ENCODE measurements around the gene NTN4. TPM values are rescaled to one million over a fixed set of nuclear protein-coding genes. Genes with fewer than 3 reads are reported as not detected.
"Not testable (repeated sequence)": the region's sequence is repeated elsewhere in the genome, so short reads cannot be mapped to it uniquely, and the experiment has no call there.

The NTN4 gene
- total RNA-seq, 6 experiments from 2014 or later = 51.3 to 117 (median 101) TPM

GRCh38 chr12:95671265-95671664 is 119.3 kb downstream of the NTN4 start:
- Mint-ChIP-seq H3K27me3 (ENCODE audit: insufficient read depth) (peaks cover 6% of the 10 kb centered on the region), H3K27ac (no peak overlapping the region), H3K36me3 (ENCODE audit: low read depth) (peaks cover 28% of the 10 kb centered on the region), H3K9me3 (no peaks in the 10 kb centered on the region), H3K4me3 (no peak overlapping the region), H3K4me1 (ENCODE audit: low read depth) (no peaks in the 10 kb centered on the region)
- no peak for TF ChIP-seq CTCF (IDR thresholded peaks at IDR 0.05)
- DNase-seq = no peak

GRCh38 chr12:95663525-95663924 is 127.0 kb downstream of the NTN4 start:
- Mint-ChIP-seq H3K27ac (peak overlapping the region; percentile 36; the same call in 1 of the 2 replicates), H3K4me1 (ENCODE audit: low read depth) (peaks cover 12% of the 10 kb centered on the region), H3K9me3 (no peaks in the 10 kb centered on the region), H3K36me3 (ENCODE audit: low read depth) (peaks cover 35% of the 10 kb centered on the region), H3K4me3 (no peak overlapping the region), H3K27me3 (ENCODE audit: insufficient read depth) (no peaks in the 10 kb centered on the region)
- DNase-seq = no peak
- no peak for TF ChIP-seq CTCF (IDR thresholded peaks at IDR 0.05)

- H3K27me3 Mint-ChIP-seq (ENCODE audit: insufficient read depth) = no peaks in the 10 kb centered on the region
- H3K9me3 Mint-ChIP-seq = no peaks in the 10 kb centered on the region
- DNase-seq = no peak
- H3K4me3 Mint-ChIP-seq = no peak overlapping the region
- TF ChIP-seq CTCF (IDR thresholded peaks at IDR 0.05) = no peak
- H3K36me3 Mint-ChIP-seq (ENCODE audit: low read depth) = peaks cover 30% of the 10 kb centered on the region
- H3K4me1 Mint-ChIP-seq (ENCODE audit: low read depth) = peaks cover 12% of the 10 kb centered on the region
- no peak overlapping the region for H3K27ac Mint-ChIP-seq
Observed at GRCh38 chr12:95661360-95661759, 129.2 kb downstream of the NTN4 start.

- peaks cover 2% of the 10 kb centered on the region; the same call in 1 of the 2 replicates for H3K27me3 Mint-ChIP-seq (ENCODE audit: insufficient read depth)
- peaks cover 5% of the 10 kb centered on the region for H3K9me3 Mint-ChIP-seq
- TF ChIP-seq CTCF (IDR thresholded peaks at IDR 0.05) = no peak
- no peak for DNase-seq
- no peak overlapping the region for H3K27ac Mint-ChIP-seq
- peaks cover 20% of the 10 kb centered on the region for H3K4me1 Mint-ChIP-seq (ENCODE audit: low read depth)
- H3K36me3 Mint-ChIP-seq (ENCODE audit: low read depth) = peaks cover 21% of the 10 kb centered on the region
- no peak overlapping the region for H3K4me3 Mint-ChIP-seq
Observed at GRCh38 chr12:95658386-95658785, 132.2 kb downstream of the NTN4 start.

- not testable (repeated sequence) for H3K9me3 Mint-ChIP-seq; H3K27me3 Mint-ChIP-seq (ENCODE audit: insufficient read depth); DNase-seq; H3K36me3 Mint-ChIP-seq (ENCODE audit: low read depth); H3K4me3 Mint-ChIP-seq
- Mint-ChIP-seq H3K27ac (peak overlapping the region; percentile 94), H3K4me1 (ENCODE audit: low read depth) (peaks cover 33% of the 10 kb centered on the region)
Observed at GRCh38 chr12:95654665-95655064, 135.9 kb downstream of the NTN4 start.

GRCh38 chr12:95653771-95654546 is 136.6 kb downstream of the NTN4 start:
- Mint-ChIP-seq H3K4me1 (ENCODE audit: low read depth) (peaks cover 40% of the 10 kb centered on the region), H3K27me3 (ENCODE audit: insufficient read depth) (peaks cover 3% of the 10 kb centered on the region), H3K9me3 (peaks cover 5% of the 10 kb centered on the region), H3K27ac (peak overlapping the region; percentile 94), H3K36me3 (ENCODE audit: low read depth) (peaks cover 5% of the 10 kb centered on the region), H3K4me3 (peak overlapping the region; percentile 54)
- no peak for TF ChIP-seq CTCF (IDR thresholded peaks at IDR 0.05)
- DNase-seq = peak; percentile 91
